GM23338 (cell line): ENCODE measurements around the gene KCTD1. TPM values are rescaled to one million over a fixed set of nuclear protein-coding genes. Genes with fewer than 3 reads are reported as not detected.

Source experiments
- CREB1 ChIP-seq: fragments of 250-450 bp; sonication (Bioruptor Pico); IDR thresholded peaks from 2 replicates; pipeline ENCODE4 v1.5.0; 2020; ENCODE audit warnings: low read depth, mild to moderate bottlenecking, moderate library complexity
- CTCF ChIP-seq, 2 experiments: fragments of 200-600 bp in 1 of 2; sonication (generic) in 1 of 2; conservative IDR thresholded peaks; 2 replicates each; pipeline versions ENCODE4 v1.5.1 to v1.6.1; 2016 to 2017; ENCODE audit warnings: antibody characterized with exemption in 2 of 2, low read depth in 2 of 2, mild to moderate bottlenecking in 2 of 2, moderate library complexity in 1 of 2
- ETS1 ChIP-seq: IDR thresholded peaks from 2 replicates; pipeline ENCODE4 v1.6.1; 2016; ENCODE audit warnings: antibody characterized with exemption
- EZH2 ChIP-seq: fragments of 200-600 bp; sonication (generic); IDR thresholded peaks from one replicate; pipeline ENCODE4 v1.8.0; 2017; ENCODE audit warnings: antibody characterized with exemption, mild to moderate bottlenecking, low read depth; ENCODE audit not compliant: unreplicated experiment
- EZH2phosphoT487 ChIP-seq: fragments of 200-600 bp; sonication (generic); IDR thresholded peaks from one replicate; pipeline ENCODE4 v1.8.1; 2018; ENCODE audit warnings: antibody characterized with exemption; ENCODE audit not compliant: unreplicated experiment
- JUNB ChIP-seq: IDR thresholded peaks from one replicate; pipeline ENCODE4 v1.6.1; 2016; ENCODE audit warnings: antibody characterized with exemption; ENCODE audit not compliant: unreplicated experiment
- NANOG ChIP-seq: IDR thresholded peaks from 2 replicates; pipeline ENCODE4 v1.6.1; 2016; ENCODE audit warnings: antibody characterized with exemption, borderline replicate concordance
- POLR2AphosphoS5 ChIP-seq: IDR thresholded peaks from 2 replicates; pipeline ENCODE4 v1.6.1; 2016; ENCODE audit warnings: antibody characterized with exemption, low read depth
- REST ChIP-seq: IDR thresholded peaks from one replicate; pipeline ENCODE4 v1.6.1; 2018; ENCODE audit warnings: antibody characterized with exemption; ENCODE audit not compliant: unreplicated experiment
- STAT1 ChIP-seq: IDR thresholded peaks from one replicate; pipeline ENCODE4 v1.6.1; 2016; ENCODE audit warnings: antibody characterized with exemption; ENCODE audit not compliant: unreplicated experiment
- ZNF114 ChIP-seq: fragments of 250-450 bp; sonication (Bioruptor Pico); IDR thresholded peaks from 2 replicates; pipeline ENCODE4 v1.5.0; 2020; ENCODE audit warnings: mild to moderate bottlenecking, moderate library complexity
- ZNF331 ChIP-seq: fragments of 250-450 bp; sonication (Bioruptor Pico); IDR thresholded peaks from 2 replicates; pipeline ENCODE4 v1.5.0; 2020; ENCODE audit warnings: low read depth, mild to moderate bottlenecking, moderate library complexity
- polyA plus RNA-seq: library from polyadenylated mRNA; unstranded; fragments of >200 nt; fragmentation: Nextera tagmentation; extraction: Ambion mirVana; gene quantifications from 2 replicates; pipeline ENCODE4 v1.2.1, GENCODE V29; 2016
- total RNA-seq: library from RNA; depleted of rRNA; stranded (reverse); fragments of >200 nt; shearing (Covaris generic); gene quantifications from 2 replicates; pipeline ENCODE4 v1.2.3, GENCODE V29; 2014

KCTD1 gene
- total and polyA plus RNA-seq, 2 experiments from 2014 or later, result 7.1 to 20.5 TPM

- TF ChIP-seq ZNF114 (CRISPR knock-in tag) (no peak), POLR2AphosphoS5 (no peak), STAT1 (no peak), ZNF331 (CRISPR knock-in tag) (no peak), EZH2 (peak; percentile 74), NANOG (no peak), CTCF (conservative IDR thresholded peaks at IDR 0.05; ENCODE audit: low read depth in 2 of 2) (peak; percentile 48 to 78), JUNB (no peak), EZH2phosphoT487 (no peak), CREB1 (CRISPR knock-in tag) (no peak), REST (no peak), ETS1 (no peak)
Observed at GRCh38 chr18:26547646-26548414, 523 bp downstream of the KCTD1 start (continued).
